ENCODE results near the gene BCL11B.

The BCL11B gene

DNA sequence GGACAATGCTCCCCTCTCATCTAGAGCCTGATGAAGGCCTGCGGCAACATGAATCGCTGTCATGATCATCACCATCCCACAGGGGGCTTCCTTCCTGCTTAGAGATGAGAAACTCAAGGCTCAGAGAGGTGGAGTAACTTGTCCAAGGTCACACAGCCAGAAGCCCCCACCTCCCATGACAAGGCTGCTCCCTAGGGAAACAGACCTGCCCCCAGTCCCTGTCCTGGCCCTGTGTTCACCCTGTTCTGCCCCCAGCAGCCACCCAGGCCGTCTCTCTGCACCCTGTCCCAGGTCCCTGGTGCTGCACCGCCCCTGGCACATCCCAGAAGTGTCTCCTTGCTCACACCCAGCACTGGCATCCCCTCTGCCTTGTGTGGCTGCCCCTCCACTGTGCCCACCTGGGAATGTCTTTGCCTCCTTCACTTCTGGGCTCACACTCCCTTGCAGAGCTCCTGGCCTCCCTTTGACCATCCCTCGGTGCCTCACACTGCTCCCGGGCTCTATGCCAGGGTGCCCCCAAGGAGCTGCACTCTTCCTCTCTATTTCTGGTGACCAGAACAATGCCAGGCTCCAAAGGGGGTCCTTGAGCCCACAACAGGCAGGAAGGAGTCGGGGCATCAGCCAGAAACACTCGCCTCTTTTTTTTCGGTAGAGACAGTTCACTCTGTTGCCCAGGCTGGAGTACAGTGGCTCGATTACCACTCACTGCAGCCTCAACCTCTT lies 70.5 kb downstream of the BCL11B start:
- H3K4me3 ChIP-seq (ENCODE audit: insufficient read depth, low read length, poor library complexity, severe bottlenecking), result no peak overlapping the region
- no peaks in the 10 kb centered on the region for H3K79me2 ChIP-seq (ENCODE audit: insufficient read depth, low read length)
- H3K27ac ChIP-seq (ENCODE audit: low read depth, low read length), result no peak overlapping the region
- H3K9me3 ChIP-seq (ENCODE audit: insufficient read depth, low read length), result no peaks in the 10 kb centered on the region
- no peak overlapping the region for H2AFZ ChIP-seq (ENCODE audit: low read depth, low read length, severe bottlenecking)
- H4K20me1 ChIP-seq (ENCODE audit: low read depth, low read length), result no peaks in the 10 kb centered on the region
- no peak overlapping the region for H3K4me2 ChIP-seq (ENCODE audit: low read depth, low read length, poor library complexity, severe bottlenecking)
- TF ChIP-seq, protein P1, sequence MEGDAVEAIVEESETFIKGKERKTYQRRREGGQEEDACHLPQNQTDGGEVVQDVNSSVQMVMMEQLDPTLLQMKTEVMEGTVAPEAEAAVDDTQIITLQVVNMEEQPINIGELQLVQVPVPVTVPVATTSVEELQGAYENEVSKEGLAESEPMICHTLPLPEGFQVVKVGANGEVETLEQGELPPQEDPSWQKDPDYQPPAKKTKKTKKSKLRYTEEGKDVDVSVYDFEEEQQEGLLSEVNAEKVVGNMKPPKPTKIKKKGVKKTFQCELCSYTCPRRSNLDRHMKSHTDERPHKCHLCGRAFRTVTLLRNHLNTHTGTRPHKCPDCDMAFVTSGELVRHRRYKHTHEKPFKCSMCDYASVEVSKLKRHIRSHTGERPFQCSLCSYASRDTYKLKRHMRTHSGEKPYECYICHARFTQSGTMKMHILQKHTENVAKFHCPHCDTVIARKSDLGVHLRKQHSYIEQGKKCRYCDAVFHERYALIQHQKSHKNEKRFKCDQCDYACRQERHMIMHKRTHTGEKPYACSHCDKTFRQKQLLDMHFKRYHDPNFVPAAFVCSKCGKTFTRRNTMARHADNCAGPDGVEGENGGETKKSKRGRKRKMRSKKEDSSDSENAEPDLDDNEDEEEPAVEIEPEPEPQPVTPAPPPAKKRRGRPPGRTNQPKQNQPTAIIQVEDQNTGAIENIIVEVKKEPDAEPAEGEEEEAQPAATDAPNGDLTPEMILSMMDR (IDR thresholded peaks at IDR 0.05; ENCODE audit: insufficient read depth, low read length, poor library complexity, severe bottlenecking), result no peak
- TF ChIP-seq EZH2phosphoT487 (conservative IDR thresholded peaks at IDR 0.05; ENCODE audit: low read length), result no peak
- no peaks in the 10 kb centered on the region for H3K36me3 ChIP-seq (ENCODE audit: low read length)
- H3K9ac ChIP-seq (ENCODE audit: low read length), result no peak overlapping the region
- H3K27me3 ChIP-seq (ENCODE audit: low read length), result no peaks in the 10 kb centered on the region
- no peaks in the 10 kb centered on the region for H3F3A ChIP-seq (ENCODE audit: insufficient read depth)
- H3K9me2 ChIP-seq (replicated peaks; ENCODE audit: insufficient read depth, low read length), result no peaks in the 10 kb centered on the region

DNA sequence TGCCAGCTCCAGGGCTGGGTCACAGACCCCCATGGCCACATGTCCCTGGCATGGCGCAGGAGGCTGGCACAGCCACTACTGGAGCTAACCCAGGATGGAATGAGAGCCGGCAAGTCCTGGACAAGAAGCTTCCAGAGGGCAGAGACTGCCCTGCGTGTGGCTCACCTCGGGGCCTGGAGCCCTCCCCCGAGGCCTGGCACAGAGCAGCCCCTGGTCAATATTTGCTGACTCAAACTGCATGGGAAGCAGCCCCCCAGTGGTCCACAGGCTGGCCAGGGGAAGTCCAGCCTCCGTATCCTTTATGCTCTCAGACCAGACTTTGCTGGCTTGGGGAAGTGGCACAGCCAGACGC lies 71.4 kb downstream of the BCL11B start:
- no peaks in the 10 kb centered on the region for H3K27me3 ChIP-seq (ENCODE audit: low read length)
- no peaks in the 10 kb centered on the region for H3K9me2 ChIP-seq (replicated peaks; ENCODE audit: insufficient read depth, low read length)
- no peaks in the 10 kb centered on the region for H3K79me2 ChIP-seq (ENCODE audit: insufficient read depth, low read length)
- no peaks in the 10 kb centered on the region for H3K36me3 ChIP-seq (ENCODE audit: low read length)
- no peaks in the 10 kb centered on the region for H4K20me1 ChIP-seq (ENCODE audit: low read depth, low read length)
- no peak overlapping the region for H3K27ac ChIP-seq (ENCODE audit: low read depth, low read length)
- no peaks in the 10 kb centered on the region for H3F3A ChIP-seq (ENCODE audit: insufficient read depth)
- no peak overlapping the region for H3K9ac ChIP-seq (ENCODE audit: low read length)
- TF ChIP-seq, protein P1 (IDR thresholded peaks at IDR 0.05; ENCODE audit: insufficient read depth, low read length, poor library complexity, severe bottlenecking), result no peak
- TF ChIP-seq EZH2phosphoT487 (conservative IDR thresholded peaks at IDR 0.05; ENCODE audit: low read length), result no peak
- no peaks in the 10 kb centered on the region for H3K9me3 ChIP-seq (ENCODE audit: insufficient read depth, low read length)
- no peak overlapping the region for H3K4me2 ChIP-seq (ENCODE audit: low read depth, low read length, poor library complexity, severe bottlenecking)
- H2AFZ ChIP-seq (ENCODE audit: low read depth, low read length, severe bottlenecking), result no peak overlapping the region
- no peak overlapping the region for H3K4me3 ChIP-seq (ENCODE audit: insufficient read depth, low read length, poor library complexity, severe bottlenecking)

DNA sequence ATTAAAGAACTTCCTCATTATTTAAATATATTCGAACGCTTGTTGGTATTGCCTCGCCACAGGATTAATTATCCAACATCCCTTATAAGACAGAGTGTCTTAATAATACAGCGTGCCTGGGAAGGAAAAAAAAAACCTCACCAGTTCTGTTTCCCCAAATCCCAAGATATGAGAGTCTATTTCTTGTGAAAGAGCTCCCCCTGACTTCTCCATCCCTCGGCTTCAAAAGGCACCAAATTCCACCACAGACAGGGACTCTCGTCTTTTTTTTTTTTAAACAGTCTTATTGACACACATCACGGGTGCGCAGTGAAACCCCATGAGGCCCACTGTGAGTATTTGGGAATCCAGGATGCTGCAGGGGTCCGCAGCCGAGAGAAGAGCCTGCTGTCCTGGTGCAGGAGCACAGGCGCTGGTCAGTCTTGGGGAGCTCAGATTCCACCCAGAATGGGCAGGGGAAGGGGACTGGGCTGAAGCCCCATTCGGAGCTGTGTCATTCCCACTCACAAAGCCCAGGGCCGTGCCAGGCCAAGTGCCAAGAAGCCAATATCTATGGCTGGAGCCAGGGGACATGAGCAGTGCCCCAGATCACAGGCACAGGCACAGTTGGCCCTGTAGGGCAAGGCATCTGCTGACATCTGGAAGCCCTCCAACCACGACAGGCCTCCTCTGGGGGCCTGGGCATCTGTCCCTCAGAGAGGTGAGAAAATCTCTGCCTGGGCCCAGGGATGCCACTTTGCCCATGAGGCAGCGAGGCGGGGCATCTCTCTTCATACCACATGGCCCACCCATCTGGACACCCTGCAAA lies 71.9 kb downstream of the BCL11B start:
- H3K9ac ChIP-seq (ENCODE audit: low read length), result no peak overlapping the region
- H3K36me3 ChIP-seq (ENCODE audit: low read length), result no peaks in the 10 kb centered on the region
- no peaks in the 10 kb centered on the region for H4K20me1 ChIP-seq (ENCODE audit: low read depth, low read length)

More for the DNA sequence above, 71.9 kb downstream of the BCL11B start:
- Histone ChIP-seq H3K9me3 (ENCODE audit: insufficient read depth, low read length) (no peaks in the 10 kb centered on the region), H3K27me3 (ENCODE audit: low read length) (no peaks in the 10 kb centered on the region), H3F3A (ENCODE audit: insufficient read depth) (no peaks in the 10 kb centered on the region), H3K79me2 (ENCODE audit: insufficient read depth, low read length) (no peaks in the 10 kb centered on the region), H2AFZ (ENCODE audit: low read depth, low read length, severe bottlenecking) (no peak overlapping the region), H3K4me2 (ENCODE audit: low read depth, low read length, poor library complexity, severe bottlenecking) (no peak overlapping the region), H3K9me2 (replicated peaks; ENCODE audit: insufficient read depth, low read length) (no peaks in the 10 kb centered on the region), H3K4me3 (ENCODE audit: insufficient read depth, low read length, poor library complexity, severe bottlenecking) (no peak overlapping the region), H3K27ac (ENCODE audit: low read depth, low read length) (no peak overlapping the region)
- TF ChIP-seq, protein P1 (IDR thresholded peaks at IDR 0.05; ENCODE audit: insufficient read depth, low read length, poor library complexity, severe bottlenecking), result no peak
- TF ChIP-seq EZH2phosphoT487 (conservative IDR thresholded peaks at IDR 0.05; ENCODE audit: low read length), result no peak

Data from SU-DHL-6 (cell line).